GM11168 (cell line): Measurements from ENCODE around the gene CXCR6.

Experiments used
- in situ Hi-C: fragments of 300-500 bp; cut with MboI; formaldehyde crosslinking; loops from one replicate; pipeline ENCODE4 v1.12.0; 2022; ENCODE audit warnings: low sequenced_read_pairs; ENCODE audit not compliant: unreplicated experiment

Gene CXCR6

GRCh38 chr3:45944830-45945620, 1.8 kb downstream of the CXCR6 start:
- in situ Hi-C loops = loop anchor here (5.0 to 25.0 kb wide), 3 partner anchors 132 to 433 kb away; partner anchors contain the start of gene CCR5

- in situ Hi-C loops = loop anchor here (10.0 to 25.0 kb wide), 2 partner anchors 428 to 434 kb away; partner anchors contain the start of gene CCR5
Measured at GRCh38 chr3:45946307-45946706, 3.0 kb downstream of the CXCR6 start.

GRCh38 chr3:45946875-45947274, 3.6 kb downstream of the CXCR6 start:
- in situ Hi-C loops = loop anchor here (10.0 to 25.0 kb wide), 2 partner anchors 428 to 435 kb away; partner anchors contain the start of gene CCR5

GRCh38 chr3:45947361-45947760, 4.1 kb downstream of the CXCR6 start:
- in situ Hi-C loops = loop anchor here (10.0 to 25.0 kb wide), 2 partner anchors 427 to 435 kb away; partner anchors contain the start of gene CCR5

- in situ Hi-C loops = loop anchor here (10.0 to 25.0 kb wide), 2 partner anchors 426 to 436 kb away; partner anchors contain the start of gene CCR5
Measured at GRCh38 chr3:45948311-45948781, 5.1 kb downstream of the CXCR6 start.

- in situ Hi-C loops = loop anchor here (10.0 to 25.0 kb wide), 2 partner anchors 426 to 437 kb away; partner anchors contain the start of gene CCR5
Measured at GRCh38 chr3:45948881-45949280, 5.6 kb downstream of the CXCR6 start.

GRCh38 chr3:45949432-45949831, 6.2 kb downstream of the CXCR6 start:
- in situ Hi-C loops = loop anchor here (10.0 to 25.0 kb wide), 2 partner anchors 425 to 437 kb away; partner anchors contain the start of gene CCR5

- in situ Hi-C loops = no loop called here
Measured at GRCh38 chr3:45950131-45950530, 6.9 kb downstream of the CXCR6 start.

- in situ Hi-C loops = no loop called here
Measured at GRCh38 chr3:45950686-45951600, 7.7 kb downstream of the CXCR6 start.

GRCh38 chr3:45951946-45952345, 8.7 kb downstream of the CXCR6 start:
- in situ Hi-C loops = no loop called here

GRCh38 chr3:45952456-45952855, 9.2 kb downstream of the CXCR6 start:
- in situ Hi-C loops = no loop called here

- in situ Hi-C loops = no loop called here
Measured at GRCh38 chr3:45953536-45953935, 10.3 kb downstream of the CXCR6 start.

GRCh38 chr3:45954306-45954705, 11.0 kb downstream of the CXCR6 start:
- in situ Hi-C loops = no loop called here

- in situ Hi-C loops = no loop called here
Measured at GRCh38 chr3:45955017-45955647, 11.9 kb downstream of the CXCR6 start.

- in situ Hi-C loops = no loop called here
Measured at GRCh38 chr3:45955706-45956105, 12.4 kb downstream of the CXCR6 start.

- in situ Hi-C loops = no loop called here
Measured at GRCh38 chr3:45957586-45957985, 14.3 kb downstream of the CXCR6 start.

GRCh38 chr3:45958321-45958791, 15.1 kb downstream of the CXCR6 start:
- in situ Hi-C loops = no loop called here

GRCh38 chr3:45959201-45959600, 15.9 kb downstream of the CXCR6 start:
- in situ Hi-C loops = no loop called here

- in situ Hi-C loops = no loop called here
Measured at GRCh38 chr3:45960289-45960688, 17.0 kb downstream of the CXCR6 start.

- in situ Hi-C loops = no loop called here
Measured at GRCh38 chr3:45962033-45962432, 18.8 kb downstream of the CXCR6 start.
